D341Med (cell line): ENCODE measurements around the gene SMAD6.
"Not testable (repeated sequence)": the region's sequence is repeated elsewhere in the genome, so short reads cannot be mapped to it uniquely, and the experiment has no call there.

Experiments
- DNase-seq: peaks from one replicate; pipeline ENCODE4 v3.0.0; 2012; ENCODE audit warnings: low spot score

Gene SMAD6

GRCh38 chr15:66825139-66825538 lies 123.1 kb downstream of the SMAD6 start:
- no peak for DNase-seq

GRCh38 chr15:66825731-66826130 lies 123.7 kb downstream of the SMAD6 start:
- DNase-seq: no peak

GRCh38 chr15:66826507-66826906 lies 124.5 kb downstream of the SMAD6 start:
- DNase-seq: no peak

- no peak for DNase-seq
Measured at GRCh38 chr15:66827039-66827697, 125.1 kb downstream of the SMAD6 start.

- DNase-seq: no peak
Measured at GRCh38 chr15:66827698-66828055, 125.6 kb downstream of the SMAD6 start.

- DNase-seq: not testable (repeated sequence)
Measured at GRCh38 chr15:66828817-66829541, 126.9 kb downstream of the SMAD6 start.

GRCh38 chr15:66829551-66830121 lies 127.6 kb downstream of the SMAD6 start:
- no peak for DNase-seq

GRCh38 chr15:66830358-66830757 lies 128.3 kb downstream of the SMAD6 start:
- no peak for DNase-seq

GRCh38 chr15:66830823-66831222 lies 128.8 kb downstream of the SMAD6 start:
- no peak for DNase-seq

GRCh38 chr15:66831289-66831688 lies 129.3 kb downstream of the SMAD6 start:
- DNase-seq: no peak

- DNase-seq: no peak
Measured at GRCh38 chr15:66831801-66832390, 129.9 kb downstream of the SMAD6 start.
